HepG2 (cell line): Measurements from ENCODE around the gene RNF123.

Experiments used
- GTF2F1 ChIP-seq: fragments of 150-350 bp; IDR thresholded peaks from 2 replicates; pipeline ENCODE4 v1.6.1; 2014; ENCODE audit warnings: low read length
- ZFP36L1 ChIP-seq: sonication (generic); formaldehyde crosslinking; IDR thresholded peaks from 2 replicates; pipeline ENCODE4 v1.8.0; 2022; ENCODE audit warnings: mild to moderate bottlenecking, missing genetic modification reagents, moderate library complexity

GRCh38 chr3:49701388-49702077, 12.2 kb downstream of the RNF123 start:
- TF ChIP-seq ZFP36L1 (CRISPR knock-in tag), result no peak
- no peak for TF ChIP-seq GTF2F1
